GM12872 (cell line): ENCODE results near the gene TSEN15.

Experiments used
- TF ChIP-seq, protein P1 (sequence below): IDR thresholded peaks from 3 replicates; pipeline ENCODE4 v1.5.1; 2011; ENCODE audit warnings: low read depth, mild to moderate bottlenecking, low read length, moderate library complexity; ENCODE audit not compliant: insufficient read depth

TSEN15 gene

DNA sequence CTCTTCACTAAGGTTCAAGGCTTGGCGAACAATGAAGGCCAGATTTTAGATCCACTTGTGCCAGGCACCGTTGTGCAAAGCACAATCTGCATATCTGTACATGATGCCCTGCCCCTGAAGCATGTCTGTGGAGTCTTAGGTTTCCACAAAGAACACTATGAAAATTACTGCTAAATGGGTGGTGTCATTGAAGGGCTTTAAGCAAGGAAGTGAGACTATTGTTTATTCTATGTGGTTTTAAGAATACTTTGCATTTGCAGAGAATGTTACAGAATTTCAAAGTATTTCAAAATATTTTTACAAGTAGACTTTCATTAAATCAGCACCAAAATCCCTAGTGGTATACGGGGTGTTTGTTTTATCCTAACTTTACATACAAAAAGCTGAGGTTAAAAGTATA is 8.8 kb downstream of the TSEN15 start:
- TF ChIP-seq, protein P1, sequence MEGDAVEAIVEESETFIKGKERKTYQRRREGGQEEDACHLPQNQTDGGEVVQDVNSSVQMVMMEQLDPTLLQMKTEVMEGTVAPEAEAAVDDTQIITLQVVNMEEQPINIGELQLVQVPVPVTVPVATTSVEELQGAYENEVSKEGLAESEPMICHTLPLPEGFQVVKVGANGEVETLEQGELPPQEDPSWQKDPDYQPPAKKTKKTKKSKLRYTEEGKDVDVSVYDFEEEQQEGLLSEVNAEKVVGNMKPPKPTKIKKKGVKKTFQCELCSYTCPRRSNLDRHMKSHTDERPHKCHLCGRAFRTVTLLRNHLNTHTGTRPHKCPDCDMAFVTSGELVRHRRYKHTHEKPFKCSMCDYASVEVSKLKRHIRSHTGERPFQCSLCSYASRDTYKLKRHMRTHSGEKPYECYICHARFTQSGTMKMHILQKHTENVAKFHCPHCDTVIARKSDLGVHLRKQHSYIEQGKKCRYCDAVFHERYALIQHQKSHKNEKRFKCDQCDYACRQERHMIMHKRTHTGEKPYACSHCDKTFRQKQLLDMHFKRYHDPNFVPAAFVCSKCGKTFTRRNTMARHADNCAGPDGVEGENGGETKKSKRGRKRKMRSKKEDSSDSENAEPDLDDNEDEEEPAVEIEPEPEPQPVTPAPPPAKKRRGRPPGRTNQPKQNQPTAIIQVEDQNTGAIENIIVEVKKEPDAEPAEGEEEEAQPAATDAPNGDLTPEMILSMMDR, result no peak

DNA sequence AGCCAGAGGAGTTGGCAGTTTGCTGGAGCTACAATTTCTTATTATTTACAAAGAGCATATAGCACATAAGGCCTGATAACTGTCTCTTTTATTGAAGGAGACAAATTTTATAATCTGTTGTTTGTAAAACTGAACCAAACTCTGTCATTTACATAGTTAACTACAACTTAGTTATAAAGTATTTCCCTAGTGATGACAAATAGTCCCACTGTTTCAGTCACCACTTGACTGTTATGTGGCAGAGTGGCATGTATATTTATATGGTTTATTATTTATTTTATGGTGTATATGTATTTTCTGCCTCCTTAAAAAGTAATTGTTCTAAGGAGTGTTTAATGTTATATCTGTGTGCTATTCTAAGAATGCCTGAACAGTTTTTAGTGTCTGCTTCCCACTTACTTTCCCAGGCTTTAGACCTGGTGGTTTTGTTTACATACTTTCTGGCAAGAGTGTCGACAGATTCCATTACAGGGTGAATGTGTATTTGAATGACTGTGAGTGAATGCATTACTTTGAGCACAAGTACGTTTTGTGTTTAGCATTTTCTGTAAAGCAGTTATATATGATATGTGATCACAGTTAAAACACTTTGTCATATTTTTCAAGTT is 10.0 kb downstream of the TSEN15 start:
- TF ChIP-seq, protein P1, result no peak

- TF ChIP-seq, protein P1, result no peak
Measured at GRCh38 chr1:184062640-184063286, 11.2 kb downstream of the TSEN15 start.

DNA sequence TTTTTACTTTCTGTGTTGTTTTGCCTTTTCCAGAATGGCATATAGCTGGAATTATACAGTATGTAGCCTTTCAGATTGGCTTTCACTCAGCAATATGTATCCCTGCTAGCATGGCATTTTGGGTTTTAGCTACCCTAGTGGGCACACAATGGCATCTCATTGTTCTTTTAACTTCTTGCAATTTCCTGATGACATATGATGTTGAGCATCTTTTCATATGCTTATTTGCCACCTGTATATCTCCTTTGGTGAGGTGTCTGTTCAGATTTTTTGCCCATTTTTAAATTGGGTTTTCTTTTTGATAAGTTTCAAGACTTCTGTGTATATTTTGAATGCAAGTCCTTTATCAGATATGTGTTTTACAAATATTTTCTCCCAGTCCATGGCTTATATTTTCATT is 14.0 kb downstream of the TSEN15 start:
- TF ChIP-seq, protein P1, result no peak

GRCh38 chr1:184068354-184068753 is 16.8 kb downstream of the TSEN15 start:
- TF ChIP-seq, protein P1, result no peak

DNA sequence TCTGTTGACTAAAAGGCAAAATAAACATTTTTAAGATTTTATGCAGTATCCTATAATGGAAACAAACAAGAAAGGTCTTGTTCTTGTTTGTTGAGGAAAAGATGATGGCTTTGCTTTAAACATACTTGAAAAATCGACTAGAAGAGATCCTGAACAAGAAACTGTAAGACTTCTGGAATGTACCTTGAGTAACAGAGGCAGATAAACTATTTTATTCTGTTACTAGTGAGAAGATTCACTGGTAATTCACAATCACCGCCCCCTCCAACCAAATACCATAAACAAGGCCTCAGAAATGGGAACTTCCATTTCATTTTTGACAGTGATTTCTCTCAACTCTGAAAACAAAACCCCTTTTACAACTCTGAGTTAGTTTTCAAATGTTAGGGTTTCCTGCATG is 18.1 kb downstream of the TSEN15 start:
- TF ChIP-seq, protein P1, result no peak

GRCh38 chr1:184072376-184072775 is 20.8 kb downstream of the TSEN15 start:
- TF ChIP-seq, protein P1, result no peak

DNA sequence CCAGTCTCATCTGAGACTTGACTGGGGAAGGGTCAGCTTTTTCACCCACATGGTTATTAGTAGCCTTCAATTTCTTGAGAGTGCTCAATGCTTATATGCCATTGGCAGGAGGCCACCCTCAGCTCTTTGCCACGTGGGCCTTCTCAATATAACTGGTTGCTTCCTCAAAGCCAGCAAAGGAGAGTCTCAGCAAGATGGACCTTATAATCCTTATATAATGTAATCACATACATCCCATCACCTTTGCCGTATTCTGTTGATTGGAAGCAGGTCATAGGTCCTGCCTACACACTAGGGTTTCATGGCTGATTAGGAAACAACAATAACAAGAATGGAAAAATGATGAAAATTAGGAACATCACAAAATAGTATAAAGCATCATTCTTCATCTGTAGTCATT is 22.9 kb downstream of the TSEN15 start:
- TF ChIP-seq, protein P1, result no peak
